Panc1 (cell line): Measurements from ENCODE around the gene DPAGT1.

Experiments used
- POLR2AphosphoS5 ChIP-seq: IDR thresholded peaks from 2 replicates; pipeline ENCODE4 v1.6.1; 2012; ENCODE audit warnings: mild to moderate bottlenecking, low read depth, low read length, moderate library complexity
- TF ChIP-seq, protein P1 (sequence below): fragments of 450-650 bp; IDR thresholded peaks from 2 replicates; pipeline ENCODE4 v1.5.1; 2017; ENCODE audit warnings: mild to moderate bottlenecking

GRCh38 chr11:119114351-119114750 is 12.7 kb upstream of the DPAGT1 start:
- TF ChIP-seq POLR2AphosphoS5: no peak
- TF ChIP-seq, protein P1, sequence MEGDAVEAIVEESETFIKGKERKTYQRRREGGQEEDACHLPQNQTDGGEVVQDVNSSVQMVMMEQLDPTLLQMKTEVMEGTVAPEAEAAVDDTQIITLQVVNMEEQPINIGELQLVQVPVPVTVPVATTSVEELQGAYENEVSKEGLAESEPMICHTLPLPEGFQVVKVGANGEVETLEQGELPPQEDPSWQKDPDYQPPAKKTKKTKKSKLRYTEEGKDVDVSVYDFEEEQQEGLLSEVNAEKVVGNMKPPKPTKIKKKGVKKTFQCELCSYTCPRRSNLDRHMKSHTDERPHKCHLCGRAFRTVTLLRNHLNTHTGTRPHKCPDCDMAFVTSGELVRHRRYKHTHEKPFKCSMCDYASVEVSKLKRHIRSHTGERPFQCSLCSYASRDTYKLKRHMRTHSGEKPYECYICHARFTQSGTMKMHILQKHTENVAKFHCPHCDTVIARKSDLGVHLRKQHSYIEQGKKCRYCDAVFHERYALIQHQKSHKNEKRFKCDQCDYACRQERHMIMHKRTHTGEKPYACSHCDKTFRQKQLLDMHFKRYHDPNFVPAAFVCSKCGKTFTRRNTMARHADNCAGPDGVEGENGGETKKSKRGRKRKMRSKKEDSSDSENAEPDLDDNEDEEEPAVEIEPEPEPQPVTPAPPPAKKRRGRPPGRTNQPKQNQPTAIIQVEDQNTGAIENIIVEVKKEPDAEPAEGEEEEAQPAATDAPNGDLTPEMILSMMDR: no peak
